NT2/D1 (cell line): ENCODE measurements around the gene SHISAL2A.

ENCODE experiments used
- SUZ12 ChIP-seq: IDR thresholded peaks from 2 replicates; pipeline ENCODE4 v1.6.1; 2011; ENCODE audit not compliant: insufficient read length, insufficient read depth; ENCODE audit errors: extremely low read depth
- YY1 ChIP-seq: IDR thresholded peaks from 2 replicates; pipeline ENCODE4 v1.6.1; 2011; ENCODE audit not compliant: insufficient read length, insufficient read depth
- ZNF274 ChIP-seq: IDR thresholded peaks from 2 replicates; pipeline ENCODE4 v1.6.1; 2011; ENCODE audit warnings: mild to moderate bottlenecking, low read depth, low read length

DNA sequence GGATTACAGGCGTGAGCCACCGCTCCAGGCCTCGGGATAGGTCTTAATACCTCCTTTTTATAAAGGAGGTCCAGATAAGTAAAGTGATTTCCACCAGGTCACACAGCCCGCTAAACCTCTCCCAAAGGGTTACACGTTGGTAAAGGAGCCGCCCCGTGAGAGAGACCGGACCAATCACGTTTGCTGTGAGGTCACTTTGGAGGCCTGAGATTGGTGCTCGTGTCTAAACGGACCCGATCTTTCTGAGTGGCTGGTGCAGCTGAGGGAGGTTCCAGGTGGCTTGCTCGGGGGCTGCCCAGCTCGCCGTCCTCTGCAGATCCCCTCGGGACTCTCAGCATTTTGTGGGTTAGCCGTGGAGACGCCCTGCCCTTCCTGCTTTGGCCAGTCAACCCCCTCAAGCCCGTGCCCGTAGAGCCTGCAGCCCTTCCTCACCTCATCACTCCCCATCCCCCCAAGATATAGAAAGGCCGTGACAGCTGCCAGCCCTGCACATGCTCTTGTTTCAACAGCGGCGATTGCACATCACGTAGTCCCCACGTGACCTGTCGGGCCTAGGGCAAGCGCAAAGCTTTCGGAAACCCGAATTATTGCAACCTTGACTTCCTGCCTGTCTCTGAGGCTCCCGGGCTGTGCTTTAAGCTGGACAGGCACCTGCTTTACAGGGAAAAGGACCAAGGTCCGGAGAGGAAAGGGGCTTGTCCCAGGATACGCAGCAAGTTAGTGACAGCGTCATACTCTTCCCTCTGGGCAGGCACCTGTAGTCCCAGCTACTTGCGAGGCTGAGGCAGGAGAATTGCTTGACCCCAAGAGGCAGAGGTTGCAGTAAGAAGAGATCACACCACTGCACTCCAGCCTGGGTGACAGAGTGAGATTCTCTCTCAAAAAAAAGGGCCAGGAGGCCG lies 70.2 kb downstream of the SHISAL2A start:
- TF ChIP-seq YY1 (no peak), ZNF274 (no peak), SUZ12 (no peak)
